Inferior parietal cortex (tissue), 1 donor: ENCODE measurements around the gene THRAP3.

ENCODE experiments used
- DNase-seq: peaks from one replicate; pipeline ENCODE4 v3.0.0-alpha.2; 2016; ENCODE audit errors: extremely low spot score

The THRAP3 gene

GRCh38 chr1:36323636-36324352 is 99.6 kb downstream of the THRAP3 start, which contains the start of gene EVA1B:
EVA1B (minus strand) TSS chr1:36323645; CDS start chr1:36323037, 608 bp downstream.
- DNase-seq = no peak

- DNase-seq = no peak
Measured at GRCh38 chr1:36324353-36324703, 100.1 kb downstream of the THRAP3 start.

GRCh38 chr1:36326499-36326898 is 102.3 kb downstream of the THRAP3 start:
- no peak for DNase-seq

GRCh38 chr1:36327421-36328087 is 103.3 kb downstream of the THRAP3 start:
- DNase-seq = no peak

- DNase-seq = no peak
Measured at GRCh38 chr1:36328088-36328480, 103.8 kb downstream of the THRAP3 start.

- peak; percentile 20 for DNase-seq
Measured at GRCh38 chr1:36328713-36329112, 104.5 kb downstream of the THRAP3 start.

GRCh38 chr1:36329817-36330216 is 105.6 kb downstream of the THRAP3 start:
- no peak for DNase-seq

- DNase-seq = no peak
Measured at GRCh38 chr1:36330940-36331339, 106.7 kb downstream of the THRAP3 start.

- DNase-seq = no peak
Measured at GRCh38 chr1:36337830-36338229, 113.6 kb downstream of the THRAP3 start.

- DNase-seq = no peak
Measured at GRCh38 chr1:36339215-36339614, 115.0 kb downstream of the THRAP3 start.

- DNase-seq = no peak
Measured at GRCh38 chr1:36339615-36340014, 115.4 kb downstream of the THRAP3 start.

GRCh38 chr1:36341626-36342320 is 117.5 kb downstream of the THRAP3 start:
- DNase-seq = no peak

GRCh38 chr1:36342426-36343185 is 118.4 kb downstream of the THRAP3 start:
- DNase-seq = no peak

- no peak for DNase-seq
Measured at GRCh38 chr1:36343651-36344394, 119.6 kb downstream of the THRAP3 start.

- no peak for DNase-seq
Measured at GRCh38 chr1:36344395-36344680, 120.1 kb downstream of the THRAP3 start.

- DNase-seq = no peak
Measured at GRCh38 chr1:36345353-36345752, 121.1 kb downstream of the THRAP3 start.

- DNase-seq = no peak
Measured at GRCh38 chr1:36346741-36347370, 122.6 kb downstream of the THRAP3 start.

GRCh38 chr1:36349241-36349671 is 125.0 kb downstream of the THRAP3 start:
- DNase-seq = no peak

GRCh38 chr1:36349839-36350238 is 125.6 kb downstream of the THRAP3 start:
- no peak for DNase-seq

- DNase-seq = no peak
Measured at GRCh38 chr1:36350659-36351226, 126.5 kb downstream of the THRAP3 start.
